NCI-H2107 treated with DMSO at 0.1 percent for 48 hours (cell line): Measurements from ENCODE around the gene SORCS2.
"Not testable (repeated sequence)": the region's sequence is repeated elsewhere in the genome, so short reads cannot be mapped to it uniquely, and the experiment has no call there.

Source experiments
- DNase-seq: peaks from one replicate; lab custom pipeline; 2025; ENCODE audit not compliant: unreplicated experiment; lab: John Stamatoyannopoulos, UW

The SORCS2 gene

GRCh38 chr4:7590899-7591298 lies 398.6 kb downstream of the SORCS2 start:
- no peak for DNase-seq

DNA sequence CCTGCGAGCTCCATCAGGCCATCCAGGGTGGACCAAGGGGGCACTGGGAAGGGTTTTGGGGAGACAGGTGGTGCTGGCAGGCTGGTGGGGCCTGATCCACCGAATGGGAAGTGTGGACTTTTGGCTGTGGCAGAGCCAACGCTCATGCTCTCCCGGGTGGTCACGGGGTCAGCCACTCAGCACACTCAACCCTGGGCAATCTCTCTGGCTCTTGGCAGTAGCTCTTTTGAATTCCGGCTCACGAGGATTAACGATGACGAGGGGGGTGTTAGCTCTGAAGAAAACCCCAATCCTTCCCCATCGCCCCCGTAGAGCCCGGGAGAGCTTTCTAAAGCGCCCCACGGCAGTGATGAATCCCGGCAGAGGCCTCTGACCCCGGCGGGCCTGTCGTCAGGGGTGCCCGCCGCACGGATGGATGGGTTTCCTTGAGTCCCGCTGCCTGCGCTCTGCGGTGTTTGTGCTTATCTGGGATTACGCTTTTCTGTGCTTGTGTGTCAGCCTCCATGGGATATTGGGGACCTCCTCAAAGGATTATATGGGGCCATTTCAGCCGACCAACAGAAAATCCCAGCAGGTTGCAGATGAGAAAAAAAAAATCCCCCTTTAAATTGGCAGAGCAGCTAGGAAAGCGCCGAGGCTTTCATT lies 399.2 kb downstream of the SORCS2 start:
- no peak for DNase-seq

DNA sequence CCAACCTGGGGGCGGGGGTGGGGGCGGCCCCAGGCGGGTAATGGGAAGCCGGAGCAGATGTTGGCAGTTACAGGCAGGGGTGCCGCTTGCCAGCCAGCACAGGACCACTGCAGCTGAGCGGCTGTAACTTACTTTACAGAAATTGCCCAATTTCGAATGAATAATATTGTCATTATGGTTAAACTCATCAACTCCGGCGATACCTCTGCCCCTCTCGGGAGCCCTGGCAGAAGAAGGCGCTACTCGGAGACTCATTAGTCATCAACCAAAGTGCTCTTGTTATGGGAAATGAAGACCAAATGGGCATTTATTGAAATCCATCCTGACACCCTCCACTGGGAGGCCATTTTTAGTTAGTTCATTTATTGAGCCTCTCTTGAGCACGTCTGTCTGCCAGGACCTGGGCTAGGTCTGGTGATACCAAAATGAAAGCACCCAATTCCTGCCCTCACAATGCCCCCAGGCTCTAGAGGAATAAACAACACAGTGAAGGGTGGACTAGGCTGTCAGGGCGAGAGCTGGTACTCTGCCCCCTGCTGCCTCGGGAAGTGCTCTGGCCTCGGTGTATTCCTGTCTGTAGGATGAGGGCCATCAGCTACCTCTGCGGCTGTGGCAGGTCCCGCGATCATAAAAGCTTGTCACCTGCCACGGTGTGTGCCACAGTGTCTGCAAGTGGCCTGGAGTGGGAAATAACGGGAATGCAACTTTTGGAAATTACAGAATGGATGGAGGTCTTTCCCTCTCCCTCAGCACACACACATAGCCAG lies 401.5 kb downstream of the SORCS2 start:
- no peak for DNase-seq

GRCh38 chr4:7595934-7596461 lies 403.7 kb downstream of the SORCS2 start:
- no peak for DNase-seq

DNA sequence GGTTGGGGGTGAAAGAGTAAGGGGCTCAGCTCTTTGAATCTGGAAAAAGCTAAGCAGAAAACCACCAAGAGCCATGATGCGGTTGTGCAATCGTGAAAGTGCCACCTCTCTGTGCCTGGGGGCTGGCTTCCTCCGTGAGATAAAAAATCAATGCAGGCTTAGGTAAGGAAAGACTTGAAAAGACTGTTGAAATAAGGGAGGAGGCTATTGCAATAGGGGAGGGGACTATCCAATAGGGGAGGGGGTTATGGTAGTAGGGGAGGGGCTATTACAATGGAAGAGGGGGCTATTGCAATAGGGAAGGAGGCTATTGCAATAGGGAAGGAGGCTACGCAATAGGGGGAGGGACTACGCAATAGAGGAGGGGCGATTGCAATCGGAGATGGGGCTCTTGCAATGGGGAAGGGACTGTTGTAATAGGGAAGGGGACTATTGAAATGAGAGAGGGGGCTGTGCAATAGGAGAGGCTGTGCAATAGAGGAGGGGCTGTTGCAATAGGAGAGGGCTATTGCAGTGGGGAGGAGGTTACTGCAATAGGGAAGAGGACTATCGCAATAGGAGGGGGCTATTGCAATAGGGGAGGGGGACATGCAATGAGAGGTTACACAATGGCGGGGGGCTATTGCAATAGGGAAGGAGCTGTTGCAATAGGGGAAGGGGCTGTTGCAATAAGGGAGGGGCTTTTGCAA lies 404.7 kb downstream of the SORCS2 start:
- no peak for DNase-seq

DNA sequence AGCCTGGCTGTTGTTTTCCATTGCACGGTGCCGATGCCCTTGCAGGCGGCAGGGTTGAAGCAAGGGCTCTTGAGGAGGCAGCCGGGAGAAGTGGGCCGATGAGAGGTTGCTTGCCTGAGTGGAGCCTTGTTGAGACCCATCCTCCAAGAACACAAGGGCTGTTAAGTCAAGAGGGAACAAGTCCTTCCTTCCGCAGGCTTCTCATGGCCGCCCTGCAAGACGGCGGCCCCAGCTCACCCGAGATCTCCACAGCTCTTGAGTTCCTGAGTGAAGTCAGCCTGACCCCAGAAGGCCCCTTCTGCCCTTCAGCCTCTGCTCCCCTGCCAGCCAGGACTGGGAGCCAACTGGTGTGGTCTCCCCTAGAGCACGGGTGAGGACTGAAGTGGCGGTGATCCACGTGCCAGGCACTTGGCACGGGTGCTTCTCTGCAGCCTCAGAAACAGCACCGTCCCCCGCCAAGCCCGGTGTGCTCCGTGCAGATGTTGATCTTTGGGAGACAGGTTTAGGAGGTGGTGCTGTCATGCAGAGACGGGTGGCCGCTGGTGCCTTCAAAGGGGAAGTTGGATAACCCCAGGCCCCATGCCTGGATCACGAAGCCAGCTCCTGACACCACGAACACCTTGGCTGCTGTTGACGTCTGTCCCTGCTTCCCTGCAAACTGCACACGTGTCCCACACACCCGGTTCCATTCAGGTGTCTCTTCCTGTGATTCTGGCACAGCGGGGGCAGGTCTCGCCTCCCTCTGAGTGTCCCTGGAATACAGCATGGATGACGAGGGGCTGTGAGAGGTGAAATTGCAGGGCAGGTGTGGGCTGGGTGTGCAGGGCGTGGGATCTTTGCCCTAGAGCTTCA lies 406.8 kb downstream of the SORCS2 start:
- DNase-seq = no peak

GRCh38 chr4:7600247-7600646 lies 407.9 kb downstream of the SORCS2 start:
- DNase-seq = no peak

DNA sequence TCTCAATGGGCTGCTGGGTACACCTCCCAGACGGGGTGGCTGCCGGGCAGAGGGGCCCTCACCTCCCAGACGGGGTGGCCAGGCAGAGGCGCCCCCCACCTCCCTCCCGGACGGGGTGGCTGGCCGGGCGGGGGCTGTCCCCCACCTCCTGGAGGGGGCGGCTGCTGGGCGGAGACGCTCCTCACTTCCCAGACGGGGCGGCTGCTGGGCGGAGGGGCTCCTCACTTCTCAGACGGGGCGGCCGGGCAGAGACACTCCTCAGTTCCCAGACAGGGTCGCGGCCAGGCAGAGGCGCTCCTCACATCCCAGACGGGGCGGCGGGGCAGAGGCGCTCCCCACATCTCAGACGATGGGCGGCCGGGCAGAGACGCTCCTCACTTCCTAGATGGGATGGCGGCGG lies 409.8 kb downstream of the SORCS2 start:
- not testable (repeated sequence) for DNase-seq

DNA sequence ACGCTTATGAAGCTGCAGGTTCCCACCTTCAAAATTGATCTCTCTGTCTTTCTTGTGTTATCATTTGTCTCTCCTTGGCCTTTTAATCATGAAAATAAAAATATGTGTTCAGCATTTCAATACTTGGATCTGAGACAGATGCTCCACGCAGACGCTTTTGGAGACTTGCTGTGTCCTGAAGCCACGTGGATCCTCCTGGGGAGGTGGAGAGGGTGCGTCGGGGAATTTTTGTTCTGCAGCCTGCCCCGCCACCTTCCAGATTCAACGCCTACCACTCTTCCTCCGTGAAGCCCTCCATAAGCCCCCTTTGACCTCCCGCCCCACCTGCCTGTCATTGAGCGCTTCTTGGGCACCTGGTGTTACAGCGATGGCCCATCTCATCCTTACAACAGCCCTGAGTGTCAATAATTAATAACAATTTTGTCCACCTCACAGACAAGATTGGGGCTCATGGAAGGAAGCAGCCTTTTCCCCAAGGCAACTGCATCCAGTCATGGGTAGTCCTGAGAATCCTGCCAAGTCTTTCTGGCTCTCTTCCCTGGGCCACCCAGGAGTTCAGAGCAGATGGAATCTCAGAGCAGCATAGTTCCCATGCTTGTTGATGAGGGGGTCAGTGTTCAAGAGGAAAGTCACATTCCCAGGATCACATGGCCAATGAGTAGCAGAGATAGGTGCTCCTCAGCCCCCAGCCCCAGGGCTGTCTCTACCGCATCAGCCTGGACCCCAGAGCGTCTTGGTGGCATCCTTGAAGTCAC lies 415.0 kb downstream of the SORCS2 start:
- DNase-seq = no peak

GRCh38 chr4:7608046-7608445 lies 415.7 kb downstream of the SORCS2 start:
- no peak for DNase-seq

DNA sequence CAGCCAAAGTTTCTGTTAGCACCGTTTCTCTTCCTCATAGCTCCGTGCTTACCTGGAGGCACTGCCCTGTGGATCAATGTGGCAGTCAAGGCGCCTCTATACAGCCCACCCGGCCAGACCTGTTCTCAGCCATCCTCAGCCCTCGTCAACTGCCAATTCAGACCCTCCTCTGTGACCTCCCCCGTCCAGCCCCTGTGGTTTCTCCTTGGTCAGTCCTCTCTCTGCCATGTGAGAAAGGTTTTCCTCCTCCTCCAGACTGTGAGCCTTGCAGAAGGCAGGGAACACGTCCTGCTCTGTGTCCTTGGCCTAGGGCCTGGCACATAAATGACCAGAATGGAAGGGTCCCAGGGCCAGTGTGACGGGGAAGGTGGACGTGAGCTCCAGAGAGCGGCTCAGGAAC lies 417.0 kb downstream of the SORCS2 start:
- DNase-seq = no peak

DNA sequence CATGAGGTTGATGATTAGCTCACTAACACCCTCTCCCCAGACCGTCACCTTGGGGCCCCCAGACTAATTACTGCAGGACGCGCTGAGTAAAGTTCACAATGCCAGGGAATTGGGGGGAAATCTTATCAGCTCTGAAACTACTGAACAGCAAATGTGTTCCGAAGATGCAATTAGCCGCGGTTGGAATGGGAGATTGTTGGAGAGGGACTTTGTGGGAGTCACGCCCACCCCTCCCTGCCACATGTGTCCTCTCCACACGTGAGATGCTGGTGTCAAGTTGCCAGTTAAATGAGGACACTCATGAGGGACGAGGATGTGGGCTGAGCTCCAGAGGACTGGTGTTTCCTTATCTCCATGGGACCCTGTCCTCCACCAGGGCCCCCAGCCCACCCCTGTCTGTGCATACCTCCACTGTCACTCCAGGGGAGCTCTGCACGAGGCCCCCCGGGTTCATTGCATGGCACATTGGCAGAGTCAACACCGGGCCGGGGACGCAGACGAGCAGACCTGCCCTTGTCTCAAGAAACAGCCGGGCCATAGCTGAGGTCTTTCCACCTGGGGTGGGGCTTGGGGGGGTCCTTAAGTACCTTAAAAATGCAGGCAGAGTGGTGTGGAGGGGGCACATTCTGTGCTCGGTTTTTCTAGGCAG lies 417.8 kb downstream of the SORCS2 start:
- no peak for DNase-seq

- no peak for DNase-seq
Observed at GRCh38 chr4:7610841-7611240, 418.5 kb downstream of the SORCS2 start.

- DNase-seq = no peak
Observed at GRCh38 chr4:7612311-7612897, 420.1 kb downstream of the SORCS2 start.

DNA sequence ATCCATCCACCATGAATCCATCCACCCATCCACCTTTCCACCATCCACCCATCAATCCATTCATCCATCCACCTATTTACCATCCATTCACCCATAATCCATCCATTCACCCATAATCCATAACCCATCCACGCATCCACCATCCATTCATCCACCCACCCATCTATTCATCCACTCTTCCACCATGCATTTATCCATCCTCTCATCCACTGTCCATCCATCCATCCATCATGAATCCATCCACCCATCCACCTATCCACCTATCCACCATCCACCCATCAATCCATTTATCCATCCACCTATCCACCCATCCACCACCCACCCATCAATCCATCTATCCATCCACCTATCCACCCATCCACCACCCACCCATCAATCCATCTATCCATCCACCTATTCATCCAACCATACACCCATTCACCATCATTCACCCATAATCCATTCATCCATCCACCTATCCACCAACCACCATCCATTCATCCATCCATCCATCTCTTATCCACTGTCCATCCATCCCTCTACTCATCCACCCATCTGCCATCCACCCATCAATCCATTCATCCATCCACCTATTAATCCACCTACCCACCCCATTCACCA lies 422.1 kb downstream of the SORCS2 start:
- no peak for DNase-seq

DNA sequence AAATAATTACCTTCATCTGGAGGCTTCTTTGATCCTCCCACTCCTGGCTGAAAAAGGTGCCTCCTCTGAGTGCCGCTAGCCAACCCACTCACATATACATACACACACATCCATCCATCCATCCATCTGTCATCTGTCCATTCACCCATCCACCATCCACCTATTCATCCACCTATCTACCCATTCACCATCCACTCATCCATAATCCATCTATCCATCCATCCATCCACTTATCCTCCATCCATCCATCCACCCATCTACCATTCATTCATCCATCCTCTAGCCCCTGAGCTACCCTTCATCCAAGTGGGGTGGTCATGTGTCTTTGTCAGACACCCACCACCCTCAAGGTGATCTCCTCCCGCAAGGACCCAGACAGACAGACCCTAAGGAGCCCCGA lies 423.9 kb downstream of the SORCS2 start:
- DNase-seq = no peak

DNA sequence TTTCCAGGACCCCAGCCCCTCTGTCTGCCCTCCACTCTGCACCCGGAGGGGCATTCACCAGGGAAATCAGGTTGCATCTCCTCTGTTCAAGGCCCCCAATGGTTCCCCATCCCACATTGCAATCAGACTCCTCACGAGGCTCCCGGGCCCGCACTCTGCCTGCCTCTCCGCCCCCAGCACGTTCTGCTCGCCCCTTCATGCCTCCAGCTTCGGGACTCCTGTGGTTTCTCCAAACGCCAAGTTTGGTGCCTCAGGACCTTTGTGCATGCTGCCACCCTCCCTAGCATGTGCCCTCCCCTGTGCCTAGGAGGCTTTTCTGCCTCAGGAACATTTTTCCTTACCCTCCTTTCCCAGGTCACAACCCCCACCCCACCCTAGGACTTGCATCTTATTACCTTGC lies 426.0 kb downstream of the SORCS2 start:
- no peak for DNase-seq

DNA sequence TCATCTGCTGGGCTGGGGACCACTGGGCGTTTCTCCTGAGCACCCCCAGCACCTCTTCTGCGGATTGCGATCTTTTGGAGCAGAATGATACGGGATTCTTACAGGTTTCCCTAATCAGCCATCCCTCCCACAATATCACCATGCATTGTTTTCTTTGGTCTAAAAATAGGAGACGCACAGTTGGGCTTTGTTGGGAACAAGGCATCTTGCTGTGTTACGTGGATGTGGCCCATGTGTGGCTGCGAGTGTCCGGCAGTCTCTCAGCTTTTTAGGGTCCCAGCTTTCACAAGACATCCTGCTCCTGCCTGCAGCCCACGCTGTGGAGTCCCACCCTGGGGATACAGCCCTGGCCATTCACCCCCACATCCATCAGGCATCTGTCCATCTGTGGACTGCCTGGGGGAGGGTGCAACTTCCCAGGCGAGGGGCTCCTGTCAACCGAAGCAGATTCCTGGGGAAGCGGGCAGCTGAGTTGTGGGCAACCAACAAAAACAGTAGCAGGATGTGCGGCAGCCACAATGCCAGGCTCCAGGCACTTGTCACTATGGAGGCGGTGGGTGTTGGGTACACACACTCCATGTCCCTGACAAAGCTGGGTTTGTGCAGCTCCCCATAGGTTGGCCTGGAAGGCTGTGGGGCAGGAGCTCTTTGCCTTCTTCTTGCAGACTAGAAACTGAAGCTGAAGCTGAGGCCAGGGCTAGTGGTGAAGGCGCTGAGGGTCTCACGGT lies 427.9 kb downstream of the SORCS2 start:
- DNase-seq = no peak
